K562 treated with DMSO at 1 percent for 24 hours (cell line): Measurements from ENCODE around the gene PHKA1. TPM values are rescaled to one million over a fixed set of nuclear protein-coding genes. Genes with fewer than 3 reads are reported as not detected.

Experiments used
- total RNA-seq: library from RNA; unstranded; fragments of 300-600 nt; gene quantifications from 2 replicates; pipeline ENCODE4 v1.2.3, GENCODE V29; 2022; ENCODE audit warnings: low read depth; ENCODE audit not compliant: insufficient read depth

PHKA1 gene
- 7.4 and 7.8 TPM in 2 replicates for total RNA-seq

DNA sequence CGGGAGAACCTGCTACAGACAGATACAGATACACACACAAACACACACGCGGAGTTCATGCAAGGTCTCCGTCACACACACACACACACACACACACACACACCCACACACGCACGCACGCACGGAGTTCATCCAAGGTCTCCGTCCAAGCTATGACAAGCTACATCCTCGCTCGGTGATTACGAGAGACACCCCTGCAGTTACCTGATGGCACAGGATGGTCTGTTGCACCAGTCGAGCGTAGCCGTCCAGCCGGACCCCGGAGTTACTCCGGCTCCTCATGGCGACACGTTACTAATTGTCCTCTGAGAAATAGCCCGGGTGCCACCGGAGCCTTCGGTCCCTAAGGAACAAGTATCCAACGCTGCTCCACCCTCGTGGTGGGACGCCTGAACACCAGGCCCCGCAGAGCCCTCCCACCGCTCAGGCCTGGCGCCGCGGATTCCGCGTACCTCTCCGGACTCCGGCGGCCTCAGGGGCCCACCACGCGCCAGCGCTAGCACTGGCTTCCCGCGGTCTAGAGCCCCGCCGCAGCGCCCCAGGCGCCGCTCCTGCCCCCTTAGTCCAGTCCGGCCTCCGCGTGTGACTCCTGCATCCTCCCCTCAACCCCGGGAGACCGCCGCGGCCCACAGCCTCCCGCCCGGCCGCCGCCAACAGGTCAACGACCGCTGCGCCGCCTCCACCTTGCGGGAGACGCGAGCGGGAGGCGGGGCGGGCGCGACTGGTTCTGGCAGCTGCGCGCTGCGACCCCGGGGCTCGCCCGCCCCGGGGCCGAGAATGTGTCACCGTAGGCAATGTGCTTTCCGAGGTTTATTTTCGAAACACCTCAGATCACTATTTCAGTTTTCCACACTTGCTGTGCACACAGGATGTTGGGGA lies at the start of gene PHKA1:
Gene PHKA1, minus strand, starts transcription at position 708 of the 879 bp plus-strand sequence. Its CDS starts 426 bp downstream, at position 282.

DNA sequence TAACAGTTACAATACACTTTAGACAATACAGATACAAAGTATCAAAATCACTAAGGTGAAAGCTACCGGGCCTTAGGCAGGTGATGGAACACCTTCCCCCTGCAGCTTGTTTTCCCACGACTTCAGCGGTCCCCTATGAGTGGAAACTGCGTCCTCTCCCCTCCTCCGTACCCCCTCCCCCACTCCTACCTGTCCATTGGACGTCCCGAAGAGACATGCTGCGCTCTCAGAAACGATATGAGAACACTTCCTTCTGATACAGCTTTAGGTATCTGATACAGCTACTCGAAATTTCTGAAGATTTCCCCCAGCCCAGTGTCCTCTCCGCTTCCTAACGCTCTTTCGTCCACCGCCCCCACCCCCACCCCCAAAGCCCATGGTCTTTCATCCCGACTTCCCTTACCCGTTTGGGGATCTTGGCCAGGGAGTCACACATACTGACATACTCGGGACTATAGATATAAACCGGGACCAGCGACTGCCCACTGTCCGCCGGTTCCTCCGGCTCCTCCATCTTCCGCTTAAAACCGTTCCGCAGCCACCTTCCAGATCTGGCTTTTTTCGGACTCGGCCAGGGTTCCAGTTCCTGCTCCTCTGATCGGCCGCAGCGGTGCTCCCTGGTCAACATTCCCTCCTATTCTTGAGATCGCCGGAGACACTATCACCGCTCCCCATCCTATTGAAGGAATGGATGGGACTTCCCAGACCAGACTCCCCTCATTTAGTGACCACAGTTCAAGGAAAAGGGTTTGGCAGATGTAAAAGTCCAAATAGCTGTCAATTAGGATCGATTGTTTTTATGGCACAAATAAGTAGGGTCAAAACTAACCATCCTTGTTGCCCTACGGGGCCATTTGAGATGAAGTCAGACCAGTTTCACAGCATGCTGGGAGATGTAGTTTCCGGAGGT lies 141.6 kb downstream of the PHKA1 start, which contains the start of gene HDAC8:
Gene HDAC8, minus strand, starts transcription at position 596 of the 910 bp plus-strand sequence. Its CDS starts 82 bp downstream, at position 514.

Other genes starting within 250 kb of the PHKA1 start
- gene HDAC8, start 141.5 kb downstream of the PHKA1 start, total RNA-seq, result 12.5 and 18.4 TPM in 2 replicates
- gene DMRTC1B, start 62.6 kb upstream of the PHKA1 start, total RNA-seq, result 1.1 and 2.2 TPM in 2 replicates
- not detected in 2 replicates for gene FAM236B, start 68.4 kb upstream of the PHKA1 start, total RNA-seq
- gene FAM236D, start 93.9 kb upstream of the PHKA1 start, total RNA-seq, result not detected in 2 replicates
- not detected in 2 replicates for gene FAM236C, start 198.3 kb upstream of the PHKA1 start, total RNA-seq
- gene FAM236A, start 223.9 kb upstream of the PHKA1 start, total RNA-seq, result not detected in 2 replicates
- gene DMRTC1, start 229.5 kb upstream of the PHKA1 start, total RNA-seq, result not detected in 2 replicates